A549 treated with ZK216348 at 1 μM for 4 hours (cell line): ENCODE measurements around the gene FLNC. TPM values are rescaled to one million over a fixed set of nuclear protein-coding genes. Genes with fewer than 3 reads are reported as not detected.

Source experiments
- total RNA-seq: library from RNA; stranded (reverse); fragments of 200-300 nt; extraction: Qiagen RNA extraction; gene quantifications from 5 replicates; pipeline ENCODE4 v1.2.3, GENCODE V29; 2022; ENCODE audit warnings: low read depth

The FLNC gene
- total RNA-seq, result 2.6 to 7.3 TPM (median 4.4 TPM) in 5 replicates

GRCh38 chr7:128830231-128831177 is at the start of gene FLNC:
Gene FLNC (plus strand): TSS chr7:128830406. CDS start chr7:128830638, 232 bp downstream.

GRCh38 chr7:128791121-128791971 is 38.9 kb upstream of the FLNC start, which contains the start of gene CCDC136:
Gene CCDC136 (plus strand): TSS chr7:128791968. CDS start chr7:128792412, 444 bp downstream.

GRCh38 chr7:128862571-128863432 is 32.6 kb downstream of the FLNC start, which contains the start of gene ATP6V1F:
Gene ATP6V1F (plus strand): TSS chr7:128862856. CDS start chr7:128862905, 49 bp downstream.

Other genes starting within 250 kb of the FLNC start
- gene GARIN1A, start 158.1 kb upstream of the FLNC start, total RNA-seq, result 0.52 to 1.2 TPM (median 0.75 TPM) in 5 replicates
- gene CALU, start 91.0 kb upstream of the FLNC start, total RNA-seq, result 128 to 227 TPM (median 156 TPM) in 5 replicates
- gene OPN1SW, start 54.6 kb upstream of the FLNC start, total RNA-seq, result not detected in 5 replicates
- gene CCDC136, start 38.4 kb upstream of the FLNC start, total RNA-seq, result 1.7 to 3.6 TPM (median 2.1 TPM) in 5 replicates
- 232 to 276 TPM (median 256 TPM) in 5 replicates for gene ATP6V1F, start 32.5 kb downstream of the FLNC start, total RNA-seq
- 0.12 to 0.36 TPM (median 0.18 TPM) in 5 replicates for gene KCP, start 80.3 kb downstream of the FLNC start, total RNA-seq
- gene IRF5, start 107.5 kb downstream of the FLNC start, total RNA-seq, result 11.4 to 16.7 TPM (median 13.6 TPM) in 5 replicates
- gene TNPO3, start 224.7 kb downstream of the FLNC start, total RNA-seq, result 41.8 to 47.3 TPM (median 43.4 TPM) in 5 replicates